ENCODE results near the gene COG6.

COG6 gene

GRCh38 chr13:39682310-39682709, 26.8 kb downstream of the COG6 start:
- DNase-seq (ENCODE audit: low spot score), result no peak

- DNase-seq (ENCODE audit: low spot score), result no peak
Measured at GRCh38 chr13:39682788-39683187, 27.3 kb downstream of the COG6 start.

- no peak for DNase-seq (ENCODE audit: low spot score)
Measured at GRCh38 chr13:39684531-39685137, 29.2 kb downstream of the COG6 start.

GRCh38 chr13:39685652-39686051, 30.2 kb downstream of the COG6 start:
- no peak for DNase-seq (ENCODE audit: low spot score)

GRCh38 chr13:39688278-39688677, 32.8 kb downstream of the COG6 start:
- DNase-seq (ENCODE audit: low spot score), result no peak

- DNase-seq (ENCODE audit: low spot score), result no peak
Measured at GRCh38 chr13:39688699-39689405, 33.4 kb downstream of the COG6 start.

DNA sequence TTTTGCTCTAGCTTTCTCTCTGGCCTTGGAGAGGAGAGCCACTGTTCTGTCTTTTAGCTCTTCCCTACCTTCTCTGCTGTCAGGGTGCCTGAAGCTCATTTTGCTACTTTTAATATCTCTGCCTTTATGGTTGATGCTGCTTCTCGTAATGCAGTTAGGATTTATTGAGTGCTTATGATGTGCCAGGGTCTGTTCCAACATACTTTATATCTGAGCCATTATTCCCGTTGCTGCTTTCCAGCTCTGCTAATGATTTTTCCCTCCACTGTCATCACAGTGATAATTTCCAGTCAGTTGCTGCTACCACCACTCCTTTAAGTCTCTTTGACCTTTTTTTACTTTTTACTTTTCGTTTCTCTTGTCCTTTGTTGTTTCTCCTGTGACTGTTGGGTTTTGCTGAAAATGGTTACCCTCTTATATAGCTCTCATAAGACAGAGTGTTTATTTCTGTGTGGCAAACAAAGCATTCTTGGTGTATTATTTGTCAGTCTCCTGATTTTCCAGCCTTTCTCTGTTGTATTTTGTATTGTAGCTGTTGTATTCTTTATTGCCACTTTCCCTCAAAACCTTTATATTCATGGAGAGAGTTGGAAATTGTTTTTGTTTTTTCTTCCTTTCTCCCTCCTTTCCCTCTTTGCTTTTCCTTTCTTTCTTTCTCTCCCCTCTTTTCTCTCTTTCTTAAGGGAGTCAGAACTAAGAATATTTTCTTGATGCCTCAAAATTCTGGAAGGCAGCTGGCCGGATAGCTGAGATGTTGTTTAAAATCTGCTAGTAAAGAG, 37.4 kb downstream of the COG6 start:
- no peak for DNase-seq (ENCODE audit: low spot score)

DNA sequence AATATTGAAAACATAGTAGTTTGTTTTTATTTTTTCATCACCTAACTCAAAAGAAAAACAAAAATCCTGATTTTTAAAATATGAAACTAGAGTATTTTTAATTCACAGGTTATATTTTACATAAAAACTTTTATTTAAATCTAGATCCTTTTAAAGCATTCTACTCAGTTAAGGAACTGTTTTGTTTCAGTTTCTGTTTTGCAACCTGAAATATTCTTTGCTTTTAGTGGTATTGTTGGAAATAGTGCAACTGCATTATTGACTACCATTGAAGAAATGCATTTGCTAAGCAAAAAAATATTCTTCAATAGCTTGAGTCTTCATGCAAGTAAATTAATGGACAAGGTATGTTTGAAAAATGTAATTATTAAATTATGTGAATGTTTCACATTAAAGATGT, 43.8 kb downstream of the COG6 start:
- no peak for DNase-seq (ENCODE audit: low spot score)

DNA sequence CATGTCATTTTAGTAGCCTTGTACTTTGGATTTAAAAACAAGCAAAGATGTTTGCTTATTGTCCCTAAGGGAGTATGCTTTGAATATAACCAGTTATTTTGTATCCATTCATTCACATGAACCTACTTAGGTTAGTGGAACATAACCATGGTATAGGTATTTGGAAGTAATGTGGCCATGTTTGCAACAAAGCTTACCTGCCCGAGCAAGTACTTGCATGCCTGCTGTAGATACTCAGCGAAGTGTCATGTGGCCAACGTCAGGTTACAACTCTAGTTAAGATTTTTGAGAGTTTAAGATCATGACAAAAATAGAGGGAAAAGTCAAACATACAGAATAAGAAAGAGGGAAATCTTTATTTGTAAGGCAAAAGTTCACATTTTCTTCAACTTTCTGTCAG, 57.2 kb downstream of the COG6 start:
- DNase-seq (ENCODE audit: low spot score), result no peak

- no peak for DNase-seq (ENCODE audit: low spot score)
Measured at GRCh38 chr13:39729156-39729555, 73.7 kb downstream of the COG6 start.

DNA sequence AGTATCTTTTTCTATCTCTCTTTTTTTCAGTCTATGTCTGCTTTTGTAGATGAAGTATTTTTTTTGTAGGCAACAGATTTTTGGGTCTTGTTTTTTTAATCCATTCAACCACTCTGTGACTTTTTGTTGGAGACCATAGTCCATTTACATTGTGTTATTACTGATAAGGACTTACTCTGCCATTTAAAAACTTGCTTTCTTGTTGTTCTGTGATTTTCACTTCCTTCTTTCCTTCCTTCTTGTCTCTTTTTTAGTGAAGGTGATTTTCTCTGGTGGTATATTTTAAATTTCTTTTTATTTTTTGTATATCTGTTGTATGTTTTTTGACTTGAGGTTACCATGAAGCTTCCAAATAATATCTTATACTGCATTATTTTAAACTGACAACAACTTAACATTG, 79.5 kb downstream of the COG6 start:
- DNase-seq (ENCODE audit: low spot score), result no peak

DNA sequence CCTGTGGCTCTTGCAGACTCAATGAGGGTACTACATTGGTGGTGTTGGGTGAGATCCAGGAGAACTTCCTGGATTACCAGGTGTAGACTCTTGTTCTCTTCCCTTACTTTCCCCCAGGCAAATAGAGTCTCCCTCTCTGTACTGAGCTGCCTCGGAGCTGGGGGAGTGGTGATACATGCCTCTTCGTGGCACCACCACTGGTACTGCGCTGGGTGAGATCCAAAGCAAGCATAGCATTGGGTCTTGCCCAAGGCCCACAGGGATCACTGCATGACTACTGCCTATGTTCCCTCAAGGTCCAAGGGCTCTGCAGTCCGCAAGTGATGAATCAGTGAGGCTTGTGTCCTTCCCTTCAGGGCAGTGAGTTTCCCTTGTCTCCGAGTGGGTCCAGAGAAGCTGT, 81.6 kb downstream of the COG6 start:
- DNase-seq (ENCODE audit: low spot score), result no peak

GRCh38 chr13:39740761-39741160, 85.3 kb downstream of the COG6 start:
- DNase-seq (ENCODE audit: low spot score), result no peak

DNA sequence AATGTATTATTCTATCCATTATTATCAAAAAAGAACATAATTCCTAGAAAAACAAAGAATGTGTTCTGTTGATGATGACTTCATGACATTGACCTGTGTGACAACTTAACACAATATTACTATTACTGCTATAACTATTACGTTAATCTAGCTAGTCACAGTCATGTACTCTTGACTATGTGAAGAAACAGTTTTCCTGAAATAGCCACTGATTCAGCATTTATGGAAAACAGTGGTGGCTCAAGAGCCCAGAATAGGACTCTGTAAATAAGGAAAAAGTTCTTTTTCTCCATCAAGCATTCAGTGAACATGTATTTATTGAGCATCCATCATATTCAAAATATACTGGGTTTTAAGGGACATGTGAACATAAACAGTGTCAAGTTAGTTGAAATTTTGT, 93.5 kb downstream of the COG6 start:
- DNase-seq (ENCODE audit: low spot score), result no peak

DNA sequence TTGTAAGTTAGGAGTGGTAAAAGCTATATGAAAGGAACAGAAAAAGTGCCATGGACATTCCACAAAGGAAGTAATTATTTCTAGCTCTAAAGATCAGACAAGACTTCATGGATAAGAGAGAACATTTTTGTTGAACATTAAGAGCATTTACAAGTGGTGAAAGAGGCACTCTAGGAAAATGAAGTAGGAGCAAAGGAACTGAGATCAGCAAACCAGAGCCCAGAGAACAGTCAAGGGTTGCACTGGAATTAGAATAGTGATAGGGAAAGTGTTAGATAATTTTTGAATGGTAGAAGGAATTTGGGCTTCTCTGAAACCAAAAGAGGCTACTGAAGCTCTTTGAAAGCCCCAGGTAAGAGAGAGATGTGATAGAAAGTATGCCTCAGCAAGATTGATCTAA, 94.1 kb downstream of the COG6 start:
- no peak for DNase-seq (ENCODE audit: low spot score)

DNA sequence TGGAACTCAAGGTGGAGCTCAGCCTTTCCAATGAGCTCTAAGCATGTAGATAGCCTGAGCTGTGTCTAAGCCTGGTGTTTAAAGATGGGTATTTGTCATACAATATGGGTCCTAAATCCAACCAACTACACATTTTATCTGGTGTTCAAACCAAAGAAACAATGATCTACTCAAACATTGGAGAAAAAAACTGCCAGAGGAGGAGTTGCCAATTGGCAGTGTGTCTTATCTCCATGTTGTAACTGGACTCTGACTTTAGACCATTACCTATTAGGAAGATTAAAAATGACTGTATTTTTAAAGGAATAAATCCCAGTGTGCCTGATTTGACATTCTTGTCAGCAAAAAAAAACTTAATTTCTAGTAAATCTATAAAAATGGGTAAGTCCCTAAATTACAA, 96.3 kb downstream of the COG6 start:
- no peak for DNase-seq (ENCODE audit: low spot score)

DNA sequence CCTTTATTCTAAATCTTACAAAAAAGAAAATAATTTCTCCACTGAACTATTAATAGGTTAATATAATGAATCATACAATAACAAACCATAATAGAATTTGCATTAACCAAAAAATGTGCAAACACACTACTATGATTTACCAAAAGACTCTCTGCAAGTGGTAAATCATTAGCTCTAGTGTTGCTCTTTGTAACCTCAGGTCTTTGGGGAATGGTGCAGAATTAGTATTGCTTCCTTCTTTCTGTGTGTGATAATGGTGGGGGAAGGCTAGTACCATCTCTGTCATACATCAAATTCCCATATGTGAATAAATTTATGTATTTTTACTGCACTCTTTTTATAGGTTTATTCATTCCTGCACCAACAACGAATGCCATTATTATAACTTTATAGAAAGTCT, 105.1 kb downstream of the COG6 start:
- no peak for DNase-seq (ENCODE audit: low spot score)

DNA sequence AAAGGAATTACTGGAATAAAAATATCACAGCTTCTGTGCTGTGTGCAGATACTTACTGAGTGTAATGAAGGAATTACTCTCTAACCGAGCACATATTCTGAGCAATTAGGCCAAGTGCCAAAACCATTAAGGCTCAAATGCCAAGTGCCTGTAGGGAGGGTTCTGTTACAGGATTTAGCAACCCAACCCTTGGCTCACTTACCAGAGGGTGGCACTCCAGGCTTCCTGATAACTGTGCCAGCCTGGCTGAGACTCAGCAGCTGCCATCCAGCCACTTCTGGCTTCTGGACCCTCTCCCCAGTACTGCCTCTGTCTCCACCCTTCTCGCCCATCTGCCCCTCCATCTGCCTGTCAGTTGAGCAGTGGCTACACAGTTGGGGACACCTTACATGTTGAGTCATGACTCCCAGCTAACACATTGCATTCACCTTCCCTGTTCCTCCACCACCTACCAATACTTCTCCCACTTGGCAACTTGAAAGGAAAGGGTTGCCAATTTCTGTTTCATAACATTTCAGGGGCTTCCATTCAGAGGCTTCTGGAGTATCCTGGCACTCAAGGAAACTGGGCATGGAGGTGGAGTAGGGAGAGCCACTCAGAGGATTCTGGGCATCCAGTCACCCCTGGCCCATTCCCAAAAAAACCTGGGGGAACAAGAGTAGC, 110.5 kb downstream of the COG6 start:
- no peak for DNase-seq (ENCODE audit: low spot score)

- no peak for DNase-seq (ENCODE audit: low spot score)
Measured at GRCh38 chr13:39766464-39767158, 111.1 kb downstream of the COG6 start.

GRCh38 chr13:39767791-39768517, 112.5 kb downstream of the COG6 start:
- DNase-seq (ENCODE audit: low spot score), result no peak

GRCh38 chr13:39768962-39769361, 113.5 kb downstream of the COG6 start:
- no peak for DNase-seq (ENCODE audit: low spot score)

Measured in HuH-7 (cell line).